Calu3 (cell line): ENCODE data around the gene IFT27. TPM values are rescaled to one million over a fixed set of nuclear protein-coding genes. Genes with fewer than 3 reads are reported as not detected.

Experiments used
- BruUV-seq: library from RNA; stranded (reverse); fragments of 400-500 nt; replicated peaks from 2 replicates; lab custom pipeline; 2021; lab: Mats Ljungman, UMichigan
- CTCF ChIA-PET: fragments of 300-600 bp; sonication (Branson Sonifier 250); formaldehyde crosslinking; loops from one replicate; lab custom pipeline; 2022; ENCODE audit warnings: antibody characterized with exemption; lab: Charles Lee
- DNase-seq: peaks from one replicate; pipeline ENCODE4 v3.0.0; 2022
- H3K27ac Mint-ChIP-seq: one replicate; pipeline ENCODE4 v1.8.0; 2022; ENCODE audit warnings: mixed read lengths; ENCODE audit not compliant: unreplicated experiment
- H3K27me3 Mint-ChIP-seq: one replicate; pipeline ENCODE4 v1.8.0; 2022; ENCODE audit warnings: mixed read lengths; ENCODE audit not compliant: unreplicated experiment
- H3K36me3 Mint-ChIP-seq: one replicate; pipeline ENCODE4 v1.8.0; 2022; ENCODE audit warnings: mild to moderate bottlenecking, moderate library complexity, mixed read lengths; ENCODE audit not compliant: insufficient read depth, unreplicated experiment
- H3K4me1 Mint-ChIP-seq: one replicate; pipeline ENCODE4 v1.8.0; 2022; ENCODE audit warnings: mild to moderate bottlenecking, low read depth, mixed read lengths; ENCODE audit not compliant: unreplicated experiment
- H3K4me3 Mint-ChIP-seq: one replicate; pipeline ENCODE4 v1.8.0; 2022; ENCODE audit warnings: mild to moderate bottlenecking, low read depth, moderate library complexity, mixed read lengths; ENCODE audit not compliant: unreplicated experiment
- H3K9me3 Mint-ChIP-seq: one replicate; pipeline ENCODE4 v1.8.0; 2022; ENCODE audit warnings: low read depth, mixed read lengths; ENCODE audit not compliant: unreplicated experiment
- CTCF ChIP-seq: fragments of 200-600 bp; IDR thresholded peaks from one replicate; pipeline ENCODE4 v1.8.0; 2022; ENCODE audit warnings: antibody characterized with exemption; ENCODE audit not compliant: unreplicated experiment
- intact Hi-C: fragments of 100-400 bp; cut with micrococcal nuclease; formaldehyde crosslinking; loops from one replicate; pipeline ENCODE4 v1.10.0; 2022; ENCODE audit not compliant: unreplicated experiment
- total RNA-seq: library from RNA; stranded (reverse); gene quantifications from 2 replicates; pipeline ENCODE4 v1.2.3, GENCODE V29; 2022

Gene IFT27
- total RNA-seq, 1 experiment from 2014 or later = 41.0 TPM

GRCh38 chr22:36738416-36739020 lies 37.4 kb downstream of the IFT27 start:
- Mint-ChIP-seq H3K4me3 (no peak overlapping the region), H3K36me3 (no peaks in the 10 kb centered on the region), H3K27ac (no peak overlapping the region), H3K27me3 (peaks cover 98% of the 10 kb centered on the region), H3K4me1 (no peaks in the 10 kb centered on the region), H3K9me3 (no peaks in the 10 kb centered on the region)
- BruUV-seq = no TSS peak
- CTCF ChIA-PET = no interaction called here
- no peak for TF ChIP-seq CTCF
- intact Hi-C loops = no loop called here
- DNase-seq = no peak

GRCh38 chr22:36737776-36738175 lies 38.1 kb downstream of the IFT27 start:
- no peaks in the 10 kb centered on the region for H3K9me3 Mint-ChIP-seq
- DNase-seq = no peak
- H3K27me3 Mint-ChIP-seq = peaks cover 98% of the 10 kb centered on the region
- TF ChIP-seq CTCF = no peak
- no TSS peak for BruUV-seq
- H3K27ac Mint-ChIP-seq = no peak overlapping the region
- H3K36me3 Mint-ChIP-seq = no peaks in the 10 kb centered on the region
- CTCF ChIA-PET = no interaction called here
- no peak overlapping the region for H3K4me3 Mint-ChIP-seq
- no peaks in the 10 kb centered on the region for H3K4me1 Mint-ChIP-seq
- intact Hi-C loops = no loop called here

GRCh38 chr22:36736701-36737320 lies 39.1 kb downstream of the IFT27 start:
- Mint-ChIP-seq H3K36me3 (no peaks in the 10 kb centered on the region), H3K4me3 (no peak overlapping the region), H3K4me1 (no peaks in the 10 kb centered on the region), H3K27ac (no peak overlapping the region), H3K27me3 (peaks cover 98% of the 10 kb centered on the region), H3K9me3 (no peaks in the 10 kb centered on the region)
- no peak for DNase-seq
- no TSS peak for BruUV-seq
- CTCF ChIA-PET = interaction anchor here (0.7 kb wide), 1 partner anchor 119 kb away, joined by 3 read pairs; no protein-coding TSS in a partner anchor
- intact Hi-C loops = no loop called here
- no peak for TF ChIP-seq CTCF

GRCh38 chr22:36734171-36735058 lies 41.5 kb downstream of the IFT27 start:
- Mint-ChIP-seq H3K4me3 (no peak overlapping the region), H3K27ac (no peak overlapping the region)

More at GRCh38 chr22:36734171-36735058, 41.5 kb downstream of the IFT27 start:
- DNase-seq = no peak
- H3K4me1 Mint-ChIP-seq = no peaks in the 10 kb centered on the region
- TF ChIP-seq CTCF = no peak
- H3K27me3 Mint-ChIP-seq = peaks cover 100% of the 10 kb centered on the region
- H3K9me3 Mint-ChIP-seq = no peaks in the 10 kb centered on the region
- intact Hi-C loops = no loop called here
- H3K36me3 Mint-ChIP-seq = no peaks in the 10 kb centered on the region
- BruUV-seq = no TSS peak
- CTCF ChIA-PET = interaction anchor here (0.7 kb wide), 2 partner anchors 188 to 276 kb away, joined by 3 to 4 read pairs; no protein-coding TSS in a partner anchor
